HepG2 (cell line): Measurements from ENCODE around the gene CPO. TPM values are rescaled to one million over a fixed set of nuclear protein-coding genes. Genes with fewer than 3 reads are reported as not detected.

Experiments
- ATAC-seq: fragments of 200-7000 bp; cut with Tn5 transposase; 3 replicates; pipeline ENCODE4 v1.9.1; 2020; ENCODE audit warnings: mild to moderate bottlenecking, moderate library complexity
- BruUV-seq: library from RNA; stranded (reverse); fragments of 400-500 nt; replicated peaks from 2 replicates; lab custom pipeline; 2021; lab: Mats Ljungman, UMichigan
- CTCF ChIA-PET: fragments of 300-600 bp; formaldehyde crosslinking; extraction: SDS; loops from one replicate; lab custom pipeline; 2021; ENCODE audit warnings: low total read pairs, inconsistent platforms, low intra/inter-chr PET ratio; lab: Yijun Ruan, JAX
- POLR2A ChIA-PET: fragments of 350-600 bp; sonication (Branson Sonifier 250); formaldehyde crosslinking; loops from one replicate; lab custom pipeline; 2020; ENCODE audit warnings: antibody characterized with exemption, inconsistent platforms; lab: Yijun Ruan, JAX
- DNase-seq: peaks from one replicate; pipeline ENCODE4 v3.0.0-alpha.2; 2015; ENCODE audit warnings: low spot score
- FAIRE-seq: peaks from 3 replicates; lab custom pipeline; 2011; peaks lifted over from hg19 to GRCh38; lab: Jason Lieb, UNC
- H2AFZ ChIP-seq: one replicate; pipeline ENCODE4 v1.6.1; 2011; ENCODE audit warnings: low read length, inconsistent platforms
- H3K27ac ChIP-seq: fragments of 300-600 bp; 3 replicates; pipeline ENCODE4 v1.8.0; 2011; ENCODE audit warnings: mixed run types, mild to moderate bottlenecking, mixed read lengths, low read length, inconsistent platforms; ENCODE audit not compliant: insufficient read depth; ENCODE audit errors: extremely low read length
- H3K27me3 ChIP-seq, 2 experiments: fragments of 200-600 bp in 1 of 2; 2 replicates in 1 of 2; 3 replicates in 1 of 2; pipeline versions ENCODE4 v1.6.0 to v1.8.0; 2011; ENCODE audit warnings: low read length in 2 of 2, mild to moderate bottlenecking in 2 of 2, moderate library complexity in 2 of 2, inconsistent platforms in 1 of 2; ENCODE audit not compliant: insufficient read depth in 2 of 2, control insufficient read depth in 1 of 2
- H3K36me3 ChIP-seq, 2 experiments: fragments of 200-600 bp in 1 of 2; replicated peaks in 1 of 2; 2 replicates in 1 of 2; 3 replicates in 1 of 2; pipeline versions ENCODE4 v1.5.1 to v1.8.0; 2011; ENCODE audit warnings: low read length in 2 of 2, inconsistent platforms in 1 of 2; ENCODE audit not compliant: insufficient read depth in 2 of 2, control insufficient read depth in 1 of 2
- H3K4me1 ChIP-seq: 2 replicates; pipeline ENCODE4 v1.5.1; 2012; ENCODE audit warnings: low read length, inconsistent platforms; ENCODE audit not compliant: insufficient read depth
- H3K4me2 ChIP-seq: 2 replicates; pipeline ENCODE4 v1.6.0; 2011; ENCODE audit warnings: low read depth, low read length, inconsistent platforms
- H3K4me3 ChIP-seq, 3 experiments: fragments of 200-600 bp in 1 of 3; sonication (generic), shearing (Covaris generic) in 1 of 3; replicated peaks in 1 of 3; 2 replicates each; pipeline ENCODE4 v1.5.1; 2011 to 2016; ENCODE audit warnings: low read length in 3 of 3, inconsistent platforms in 2 of 3, low read depth in 2 of 3, mild to moderate bottlenecking in 2 of 3, control low read depth in 1 of 3, mixed read lengths in 1 of 3; ENCODE audit not compliant: insufficient read depth in 1 of 3
- H3K79me2 ChIP-seq: one replicate; pipeline ENCODE4 v1.6.1; 2011; ENCODE audit warnings: low read length, inconsistent platforms; ENCODE audit not compliant: insufficient read depth
- H3K9ac ChIP-seq: 2 replicates; pipeline ENCODE4 v1.6.0; 2011; ENCODE audit warnings: mild to moderate bottlenecking, low read depth, low read length, inconsistent platforms; ENCODE audit not compliant: insufficient read depth
- H3K9me3 ChIP-seq: 2 replicates; pipeline ENCODE4 v1.5.1; 2012; ENCODE audit warnings: mild to moderate bottlenecking, low read length
- H4K20me1 ChIP-seq: 2 replicates; pipeline ENCODE4 v1.6.0; 2011; ENCODE audit warnings: inconsistent platforms, mild to moderate bottlenecking, low read length, moderate library complexity; ENCODE audit not compliant: insufficient read depth
- ATF4 ChIP-seq, 2 experiments: fragments of 450-650 bp in 1 of 2; sonication (generic) in 1 of 2; formaldehyde crosslinking; IDR thresholded peaks; 2 replicates each; pipeline versions ENCODE4 v1.5.0 to v1.8.0; 2020 to 2022; ENCODE audit warnings: mild to moderate bottlenecking in 1 of 2, missing genetic modification reagents in 1 of 2
- ATF7 ChIP-seq, 2 experiments: fragments of 450-650 bp in 1 of 2; sonication (generic) in 1 of 2; formaldehyde crosslinking in 1 of 2; IDR thresholded peaks; 2 replicates each; pipeline versions ENCODE4 v1.4.0 to v1.6.1; 2016 to 2020; ENCODE audit warnings: antibody characterized with exemption in 1 of 2, mild to moderate bottlenecking in 1 of 2, missing genetic modification reagents in 1 of 2
- FOSL2 ChIP-seq: sonication (generic); formaldehyde crosslinking; IDR thresholded peaks from 2 replicates; pipeline ENCODE4 v1.4.0; 2020; ENCODE audit warnings: missing genetic modification reagents
- FOXA1 ChIP-seq, 2 experiments: fragments of 450-650 bp in 1 of 2; sonication (generic) in 1 of 2; formaldehyde crosslinking in 1 of 2; IDR thresholded peaks; 2 replicates each; pipeline versions ENCODE4 v1.4.0 to v1.6.1; 2016 to 2020; ENCODE audit warnings: missing genetic modification reagents in 1 of 2
- GABPA ChIP-seq, 2 experiments: IDR thresholded peaks; 2 replicates each; pipeline ENCODE4 v1.6.1; 2011 to 2016; ENCODE audit warnings: low read depth in 2 of 2, low read length in 1 of 2, missing biosample characterization in 1 of 2, missing genetic modification characterization in 1 of 2
- HOXA7 ChIP-seq: sonication (generic); formaldehyde crosslinking; IDR thresholded peaks from 2 replicates; pipeline ENCODE4 v1.8.1; 2022; ENCODE audit warnings: mild to moderate bottlenecking, missing genetic modification reagents, moderate library complexity
- MEIS2 ChIP-seq: sonication (generic); formaldehyde crosslinking; IDR thresholded peaks from 2 replicates; pipeline ENCODE4 v1.9.0; 2021; ENCODE audit warnings: mild to moderate bottlenecking, missing genetic modification reagents
- RFXAP ChIP-seq: sonication (generic); formaldehyde crosslinking; IDR thresholded peaks from 2 replicates; pipeline ENCODE4 v1.4.0; 2020; ENCODE audit warnings: missing genetic modification reagents, borderline replicate concordance
- SMAD1 ChIP-seq: sonication (generic); formaldehyde crosslinking; IDR thresholded peaks from 2 replicates; pipeline ENCODE4 v1.4.0; 2020; ENCODE audit warnings: missing genetic modification reagents, low read depth, mild to moderate bottlenecking, borderline replicate concordance
- SNRNP70 ChIP-seq: fragments of 200-400 bp; formaldehyde crosslinking; IDR thresholded peaks from 2 replicates; pipeline ENCODE4 v1.6.1; 2017; ENCODE audit warnings: mild to moderate bottlenecking, low read depth, low read length, moderate library complexity
- ZNF232 ChIP-seq: sonication (generic); formaldehyde crosslinking; IDR thresholded peaks from 2 replicates; pipeline ENCODE4 v1.4.0; 2020; ENCODE audit warnings: missing genetic modification reagents, borderline replicate concordance
- ZNF3 ChIP-seq: IDR thresholded peaks from 2 replicates; pipeline ENCODE4 v1.7.0; 2017; ENCODE audit warnings: inconsistent platforms
- ZNF362 ChIP-seq: sonication (generic); formaldehyde crosslinking; IDR thresholded peaks from 2 replicates; pipeline ENCODE4 v1.4.0; 2020; ENCODE audit warnings: missing genetic modification reagents, mild to moderate bottlenecking, borderline replicate concordance
- ZNF572 ChIP-seq: sonication (generic); formaldehyde crosslinking; IDR thresholded peaks from 2 replicates; pipeline ENCODE4 v1.5.1; 2020; ENCODE audit warnings: mild to moderate bottlenecking, missing genetic modification reagents
- ZNF615 ChIP-seq: sonication (generic); formaldehyde crosslinking; IDR thresholded peaks from 2 replicates; pipeline ENCODE4 v1.5.0; 2020; ENCODE audit warnings: mild to moderate bottlenecking, missing genetic modification reagents, borderline replicate concordance
- ZNF777 ChIP-seq: sonication (generic); formaldehyde crosslinking; IDR thresholded peaks from 2 replicates; pipeline ENCODE4 v1.4.0; 2020; ENCODE audit warnings: missing genetic modification reagents
- in situ Hi-C: cut with HindIII; loops from 2 replicates; pipeline ENCODE4 v1.10.0; 2017; ENCODE audit warnings: low pct_unique_long_range_greater_than_20kb; ENCODE audit not compliant: extremely low pct_ligation_motif_present
- intact Hi-C: fragments of 100-400 bp; cut with micrococcal nuclease; formaldehyde crosslinking; loops from one replicate; pipeline ENCODE4 v1.10.0; 2022; ENCODE audit not compliant: unreplicated experiment
- polyA plus RNA-seq, 8 experiments: library from polyadenylated mRNA; depleted of rRNA in 3 of 8; stranded (reverse) in 7 of 8; unstranded in 1 of 8; fragments of >200 nt; fragmentation: Illumina TruSeq in 4 of 8; extraction: Trizol in 4 of 8; gene quantifications; 2 replicates each; pipeline versions ENCODE4 v1.2.1 to v1.2.3, GENCODE V29; 2011 to 2016; ENCODE audit warnings: low read depth in 4 of 8, missing spikeins in 1 of 8, mixed read lengths in 1 of 8; ENCODE audit not compliant: insufficient read depth in 1 of 8
- total RNA-seq, 5 experiments: library from RNA; depleted of rRNA; stranded (reverse); fragments of >200 nt; fragmentation: Illumina TruSeq; extraction: Trizol; gene quantifications; 2 replicates each; pipeline ENCODE4 v1.2.3, GENCODE V29; 2016; ENCODE audit warnings: low read depth in 1 of 5
- TF ChIP-seq, protein P1 (sequence below): sonication (generic); formaldehyde crosslinking; conservative IDR thresholded peaks from 2 replicates; pipeline ENCODE4 v1.8.0; 2022; ENCODE audit warnings: mild to moderate bottlenecking, moderate library complexity, missing genetic modification reagents
- TF ChIP-seq, protein P2 (sequence below): sonication (generic); formaldehyde crosslinking; IDR thresholded peaks from 2 replicates; pipeline ENCODE4 v1.4.0; 2020; ENCODE audit warnings: missing genetic modification reagents
- TF ChIP-seq, protein P3 (sequence below): sonication (generic); formaldehyde crosslinking; IDR thresholded peaks from 2 replicates; pipeline ENCODE4 v1.8.1; 2023; ENCODE audit warnings: mild to moderate bottlenecking, inconsistent platforms, moderate library complexity, missing genetic modification reagents, borderline replicate concordance

The CPO gene
- total and polyA plus RNA-seq, 2 of the 13 experiments (the other 11 are each of a cell fraction or from before 2014, with no cell fraction given), result 0.07 TPM; not detected in 1

GRCh38 chr2:206996556-206997065 lies 57.3 kb downstream of the CPO start:
- ATAC-seq (no peak), DNase-seq (no peak), FAIRE-seq (no peak)
- in situ Hi-C loops (no loop called here), intact Hi-C loops (no loop called here)
- CTCF ChIA-PET, result no interaction called here
- BruUV-seq, result no TSS peak
- no peak overlapping the region for H2AFZ ChIP-seq
- no peaks in the 10 kb centered on the region for H3K36me3 ChIP-seq
- H3K9ac ChIP-seq, result no peak overlapping the region
- no peaks in the 10 kb centered on the region for H3K79me2 ChIP-seq
- no peaks in the 10 kb centered on the region for H3K27me3 ChIP-seq
- H3K4me1 ChIP-seq, result no peaks in the 10 kb centered on the region
- no peaks in the 10 kb centered on the region for H4K20me1 ChIP-seq
- H3K4me3 ChIP-seq, result no peak overlapping the region
- no peak overlapping the region for H3K4me2 ChIP-seq
- no peaks in the 10 kb centered on the region for H3K9me3 ChIP-seq
- H3K27ac ChIP-seq, result no peak overlapping the region
- POLR2A ChIA-PET, result no interaction called here
- no peak for TF ChIP-seq ZNF777 (CRISPR knock-in tag)
- TF ChIP-seq SNRNP70, result no peak
- TF ChIP-seq GABPA (IDR thresholded peaks at IDR 0.05; ENCODE audit: low read depth, low read length), result no peak
- TF ChIP-seq GABPA (CRISPR knock-in tag; IDR thresholded peaks at IDR 0.05; ENCODE audit: low read depth), result no peak
- no peak for TF ChIP-seq ZNF615 (CRISPR knock-in tag)
- no peak for TF ChIP-seq FOSL2
- TF ChIP-seq, protein P1, sequence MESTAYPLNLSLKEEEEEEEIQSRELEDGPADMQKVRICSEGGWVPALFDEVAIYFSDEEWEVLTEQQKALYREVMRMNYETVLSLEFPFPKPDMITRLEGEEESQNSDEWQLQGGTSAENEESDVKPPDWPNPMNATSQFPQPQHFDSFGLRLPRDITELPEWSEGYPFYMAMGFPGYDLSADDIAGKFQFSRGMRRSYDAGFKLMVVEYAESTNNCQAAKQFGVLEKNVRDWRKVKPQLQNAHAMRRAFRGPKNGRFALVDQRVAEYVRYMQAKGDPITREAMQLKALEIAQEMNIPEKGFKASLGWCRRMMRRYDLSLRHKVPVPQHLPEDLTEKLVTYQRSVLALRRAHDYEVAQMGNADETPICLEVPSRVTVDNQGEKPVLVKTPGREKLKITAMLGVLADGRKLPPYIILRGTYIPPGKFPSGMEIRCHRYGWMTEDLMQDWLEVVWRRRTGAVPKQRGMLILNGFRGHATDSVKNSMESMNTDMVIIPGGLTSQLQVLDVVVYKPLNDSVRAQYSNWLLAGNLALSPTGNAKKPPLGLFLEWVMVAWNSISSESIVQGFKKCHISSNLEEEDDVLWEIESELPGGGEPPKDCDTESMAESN, result no peak
- TF ChIP-seq RFXAP (CRISPR knock-in tag), result no peak
- no peak for TF ChIP-seq ZNF362 (CRISPR knock-in tag)
- TF ChIP-seq ATF7 (IDR thresholded peaks at IDR 0.05), result no peak
- no peak for TF ChIP-seq ATF7 (CRISPR knock-in tag; IDR thresholded peaks at IDR 0.05)
- no peak for TF ChIP-seq FOXA1 (IDR thresholded peaks at IDR 0.05)
- TF ChIP-seq FOXA1 (CRISPR knock-in tag; IDR thresholded peaks at IDR 0.05), result no peak
- TF ChIP-seq, protein P2, sequence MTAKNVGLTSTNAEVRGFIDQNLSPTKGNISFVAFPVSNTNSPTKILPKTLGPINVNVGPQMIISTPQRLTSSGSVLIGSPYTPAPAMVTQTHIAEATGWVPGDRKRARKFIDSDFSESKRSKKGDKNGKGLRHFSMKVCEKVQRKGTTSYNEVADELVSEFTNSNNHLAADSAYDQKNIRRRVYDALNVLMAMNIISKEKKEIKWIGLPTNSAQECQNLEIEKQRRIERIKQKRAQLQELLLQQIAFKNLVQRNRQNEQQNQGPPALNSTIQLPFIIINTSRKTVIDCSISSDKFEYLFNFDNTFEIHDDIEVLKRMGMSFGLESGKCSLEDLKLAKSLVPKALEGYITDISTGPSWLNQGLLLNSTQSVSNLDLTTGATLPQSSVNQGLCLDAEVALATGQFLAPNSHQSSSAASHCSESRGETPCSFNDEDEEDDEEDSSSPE (CRISPR knock-in tag), result no peak
- TF ChIP-seq ZNF232 (CRISPR knock-in tag), result no peak
- no peak for TF ChIP-seq ATF4 (CRISPR knock-in tag; IDR thresholded peaks at IDR 0.05)
- TF ChIP-seq, protein P3, sequence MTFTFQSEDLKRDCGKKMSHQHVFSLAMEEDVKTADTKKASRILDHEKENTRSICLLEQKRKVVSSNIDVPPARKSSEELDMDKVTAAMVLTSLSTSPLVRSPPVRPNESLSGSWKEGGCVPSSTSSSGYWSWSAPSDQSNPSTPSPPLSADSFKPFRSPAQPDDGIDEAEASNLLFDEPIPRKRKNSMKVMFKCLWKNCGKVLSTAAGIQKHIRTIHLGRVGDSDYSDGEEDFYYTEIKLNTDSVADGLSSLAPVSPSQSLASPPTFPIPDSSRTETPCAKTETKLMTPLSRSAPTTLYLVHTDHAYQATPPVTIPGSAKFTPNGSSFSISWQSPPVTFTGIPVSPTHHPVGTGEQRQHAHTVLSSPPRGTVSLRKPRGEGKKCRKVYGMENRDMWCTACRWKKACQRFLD (CRISPR knock-in tag), result no peak
- no peak for TF ChIP-seq MEIS2
- no peak for TF ChIP-seq HOXA7 (CRISPR knock-in tag)
- TF ChIP-seq SMAD1 (CRISPR knock-in tag), result no peak
- no peak for TF ChIP-seq ZNF3
- no peak for TF ChIP-seq ZNF572 (CRISPR knock-in tag)
